MM.1S (cell line): Measurements from ENCODE around the gene ESR2.
A peak's percentile ranks its signal among the peaks of the same experiment; 100 is the strongest.

Experiments used
- DNase-seq: peaks from one replicate; pipeline ENCODE4 v3.0.0-alpha.2; 2015
- H2AFZ ChIP-seq: fragments of 300-600 bp; sonication (generic); 2 replicates; pipeline ENCODE4 v1.6.0; 2016; ENCODE audit warnings: antibody characterized with exemption, low read length
- H3F3A ChIP-seq: fragments of 300-600 bp; sonication (generic); 2 replicates; pipeline ENCODE4 v1.6.1; 2016; ENCODE audit warnings: mild to moderate bottlenecking, antibody characterized with exemption, low read length, moderate library complexity, mixed read lengths; ENCODE audit not compliant: insufficient read depth
- H3K27ac ChIP-seq: fragments of 300-600 bp; sonication (generic); 2 replicates; pipeline ENCODE4 v1.5.1; 2016; ENCODE audit warnings: mild to moderate bottlenecking, low read length
- H3K27me3 ChIP-seq: fragments of 300-600 bp; sonication (generic); replicated peaks from 2 replicates; pipeline ENCODE4 v1.6.0; 2016; ENCODE audit warnings: low read length; ENCODE audit not compliant: insufficient read depth
- H3K36me3 ChIP-seq: fragments of 300-600 bp; sonication (generic); replicated peaks from 2 replicates; pipeline ENCODE4 v1.6.1; 2016; ENCODE audit warnings: mild to moderate bottlenecking, low read length, mixed read lengths; ENCODE audit not compliant: insufficient read depth
- H3K4me1 ChIP-seq: fragments of 300-600 bp; sonication (generic); 2 replicates; pipeline ENCODE4 v1.6.1; 2016; ENCODE audit warnings: low read length, mixed read lengths
- H3K4me2 ChIP-seq: fragments of 300-600 bp; sonication (generic); 2 replicates; pipeline ENCODE4 v1.6.0; 2016; ENCODE audit warnings: low read depth, low read length
- H3K4me3 ChIP-seq: fragments of 300-600 bp; sonication (generic); 2 replicates; pipeline ENCODE4 v1.5.1; 2016; ENCODE audit warnings: low read length, mixed read lengths
- H3K79me2 ChIP-seq: fragments of 300-600 bp; sonication (generic); 2 replicates; pipeline ENCODE4 v1.6.1; 2016; ENCODE audit warnings: mixed run types, low read length, mixed read lengths
- H3K9ac ChIP-seq: fragments of 300-600 bp; sonication (generic); 2 replicates; pipeline ENCODE4 v1.6.1; 2016; ENCODE audit warnings: low read length, mixed read lengths
- H3K9me2 ChIP-seq: fragments of 300-600 bp; sonication (generic); replicated peaks from 2 replicates; pipeline ENCODE4 v1.6.1; 2016; ENCODE audit warnings: mild to moderate bottlenecking, low read length, mixed read lengths; ENCODE audit not compliant: insufficient read depth
- H3K9me3 ChIP-seq: fragments of 300-600 bp; sonication (generic); replicated peaks from 2 replicates; pipeline ENCODE4 v1.6.1; 2016; ENCODE audit warnings: mild to moderate bottlenecking, low read length, mixed read lengths; ENCODE audit not compliant: insufficient read depth
- H4K20me1 ChIP-seq: fragments of 300-600 bp; sonication (generic); 2 replicates; pipeline ENCODE4 v1.6.1; 2016; ENCODE audit warnings: mild to moderate bottlenecking, low read length, moderate library complexity, mixed read lengths; ENCODE audit not compliant: insufficient read depth
- CTCF ChIP-seq: fragments of 300-600 bp; sonication (generic); IDR thresholded peaks from 2 replicates; pipeline ENCODE4 v1.5.1; 2016; ENCODE audit warnings: antibody characterized with exemption, low read length, mixed read lengths
- EZH2 ChIP-seq: fragments of 300-600 bp; sonication (generic); optimal IDR thresholded peaks from 2 replicates; pipeline ENCODE3; 2017; ENCODE audit warnings: low read depth, mild to moderate bottlenecking, antibody characterized with exemption, low read length, mixed read lengths
- EZH2phosphoT487 ChIP-seq: fragments of 300-600 bp; sonication (generic); IDR thresholded peaks from 2 replicates; pipeline ENCODE4 v1.6.1; 2018; ENCODE audit warnings: antibody characterized with exemption, low read length

ESR2 gene

DNA sequence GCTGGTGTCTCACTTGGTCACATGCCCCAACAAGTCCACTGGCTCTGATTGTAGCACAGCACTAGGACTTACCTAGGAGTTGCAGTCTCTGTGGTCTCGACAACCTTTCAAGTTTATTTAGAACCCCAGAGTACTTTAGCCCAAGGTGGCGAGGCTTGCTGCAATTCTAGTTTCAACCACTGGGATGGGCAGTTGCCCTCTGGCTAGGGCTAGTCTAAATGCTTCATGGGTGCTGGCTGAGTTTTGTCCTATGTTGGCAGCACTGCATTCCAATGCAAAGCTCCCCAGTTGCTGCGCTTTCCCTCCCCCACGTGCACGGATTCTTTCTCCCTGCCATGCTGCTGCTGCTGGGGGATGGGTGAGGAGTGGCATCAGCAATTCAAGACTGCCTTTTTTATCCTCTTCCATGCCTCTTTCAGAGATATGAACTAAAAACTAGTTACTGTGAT, 233.5 kb downstream of the ESR2 start:
- H4K20me1 ChIP-seq = no peaks in the 10 kb centered on the region
- H3K9me2 ChIP-seq = no peaks in the 10 kb centered on the region
- H3K9me3 ChIP-seq = no peaks in the 10 kb centered on the region
- H3K79me2 ChIP-seq = no peaks in the 10 kb centered on the region
- no peak overlapping the region for H3K27ac ChIP-seq
- no peaks in the 10 kb centered on the region for H3K36me3 ChIP-seq
- H3K4me3 ChIP-seq = no peak overlapping the region
- no peaks in the 10 kb centered on the region for H3K27me3 ChIP-seq
- no peak overlapping the region for H2AFZ ChIP-seq
- TF ChIP-seq EZH2phosphoT487 (no peak), EZH2 (no peak), CTCF (peak; percentile 46)
- no peaks in the 10 kb centered on the region for H3F3A ChIP-seq
- H3K4me2 ChIP-seq = no peak overlapping the region
- H3K9ac ChIP-seq = no peak overlapping the region
- H3K4me1 ChIP-seq = no peaks in the 10 kb centered on the region
- DNase-seq = peak; percentile 7

GRCh38 chr14:64060199-64060545, 234.0 kb downstream of the ESR2 start:
- DNase-seq = no peak
- no peak overlapping the region for H2AFZ ChIP-seq
- H3K9me2 ChIP-seq = no peaks in the 10 kb centered on the region
- no peaks in the 10 kb centered on the region for H4K20me1 ChIP-seq
- no peaks in the 10 kb centered on the region for H3K36me3 ChIP-seq
- H3K27me3 ChIP-seq = no peaks in the 10 kb centered on the region
- H3K27ac ChIP-seq = no peak overlapping the region
- H3K4me1 ChIP-seq = no peaks in the 10 kb centered on the region
- no peak overlapping the region for H3K4me2 ChIP-seq
- TF ChIP-seq EZH2 (no peak), CTCF (no peak), EZH2phosphoT487 (no peak)
- H3K9me3 ChIP-seq = no peaks in the 10 kb centered on the region
- H3K79me2 ChIP-seq = no peaks in the 10 kb centered on the region
- no peak overlapping the region for H3K4me3 ChIP-seq
- H3F3A ChIP-seq = no peaks in the 10 kb centered on the region
- no peak overlapping the region for H3K9ac ChIP-seq

- H3K9ac ChIP-seq = no peak overlapping the region
- no peaks in the 10 kb centered on the region for H3K36me3 ChIP-seq
- DNase-seq = no peak
- H3K4me2 ChIP-seq = no peak overlapping the region
- no peaks in the 10 kb centered on the region for H3K9me2 ChIP-seq
- no peaks in the 10 kb centered on the region for H3K79me2 ChIP-seq
- no peaks in the 10 kb centered on the region for H3K9me3 ChIP-seq
- no peak overlapping the region for H3K4me3 ChIP-seq
- TF ChIP-seq CTCF (no peak), EZH2phosphoT487 (no peak), EZH2 (no peak)
- no peak overlapping the region for H2AFZ ChIP-seq
- H3K4me1 ChIP-seq = no peaks in the 10 kb centered on the region
- H3K27me3 ChIP-seq = no peaks in the 10 kb centered on the region
- no peaks in the 10 kb centered on the region for H4K20me1 ChIP-seq
- no peaks in the 10 kb centered on the region for H3F3A ChIP-seq
- H3K27ac ChIP-seq = no peak overlapping the region
Observed at GRCh38 chr14:64059454-64060198, 234.5 kb downstream of the ESR2 start.
